ENCODE measurements around the gene RNF186.
"Not testable (repeated sequence)": the region's sequence is repeated elsewhere in the genome, so short reads cannot be mapped to it uniquely, and the experiment has no call there.

The RNF186 gene

GRCh38 chr1:19792237-19793002, 22.7 kb downstream of the RNF186 start:
- H3K27ac Mint-ChIP-seq: no peak overlapping the region
- no peak overlapping the region for H3K4me3 Mint-ChIP-seq
- H3K36me3 Mint-ChIP-seq (ENCODE audit: low read depth): peaks cover 43% of the 10 kb centered on the region
- no peaks in the 10 kb centered on the region for H3K27me3 Mint-ChIP-seq
- H3K9me3 Mint-ChIP-seq: no peaks in the 10 kb centered on the region
- peaks cover 22% of the 10 kb centered on the region for H3K4me1 Mint-ChIP-seq (ENCODE audit: low read depth)

- H3K36me3 Mint-ChIP-seq (ENCODE audit: low read depth): peaks cover 51% of the 10 kb centered on the region
- H3K4me3 Mint-ChIP-seq, H3K27ac Mint-ChIP-seq, H3K9me3 Mint-ChIP-seq, H3K27me3 Mint-ChIP-seq: not testable (repeated sequence)
- H3K4me1 Mint-ChIP-seq (ENCODE audit: low read depth): peaks cover 17% of the 10 kb centered on the region
Measured at GRCh38 chr1:19790061-19790975, 24.8 kb downstream of the RNF186 start.

GRCh38 chr1:19786988-19787423, 28.1 kb downstream of the RNF186 start:
- Mint-ChIP-seq H3K36me3 (ENCODE audit: low read depth) (peaks cover 41% of the 10 kb centered on the region), H3K9me3 (no peaks in the 10 kb centered on the region), H3K4me1 (ENCODE audit: low read depth) (peaks cover 10% of the 10 kb centered on the region), H3K4me3 (no peak overlapping the region), H3K27ac (no peak overlapping the region), H3K27me3 (no peaks in the 10 kb centered on the region)

- H3K27me3 Mint-ChIP-seq: no peaks in the 10 kb centered on the region
- H3K4me3 Mint-ChIP-seq: no peak overlapping the region
- H3K4me1 Mint-ChIP-seq (ENCODE audit: low read depth): peaks cover 8% of the 10 kb centered on the region
- H3K9me3 Mint-ChIP-seq: no peaks in the 10 kb centered on the region
- H3K27ac Mint-ChIP-seq: no peak overlapping the region
- H3K36me3 Mint-ChIP-seq (ENCODE audit: low read depth): peaks cover 40% of the 10 kb centered on the region
Measured at GRCh38 chr1:19785660-19786059, 29.4 kb downstream of the RNF186 start.

- H3K4me1 Mint-ChIP-seq (ENCODE audit: low read depth): no peaks in the 10 kb centered on the region
- no peak overlapping the region for H3K4me3 Mint-ChIP-seq
- H3K27ac Mint-ChIP-seq: no peak overlapping the region
- H3K36me3 Mint-ChIP-seq (ENCODE audit: low read depth): peaks cover 39% of the 10 kb centered on the region
- no peaks in the 10 kb centered on the region for H3K9me3 Mint-ChIP-seq
- no peaks in the 10 kb centered on the region for H3K27me3 Mint-ChIP-seq
Measured at GRCh38 chr1:19780267-19780877, 34.7 kb downstream of the RNF186 start.

- peaks cover 22% of the 10 kb centered on the region for H3K36me3 Mint-ChIP-seq (ENCODE audit: low read depth)
- H3K9me3 Mint-ChIP-seq: no peaks in the 10 kb centered on the region
- H3K27ac Mint-ChIP-seq: no peak overlapping the region
- H3K4me3 Mint-ChIP-seq: no peak overlapping the region
- H3K27me3 Mint-ChIP-seq: no peaks in the 10 kb centered on the region
- H3K4me1 Mint-ChIP-seq (ENCODE audit: low read depth): no peaks in the 10 kb centered on the region
Measured at GRCh38 chr1:19776933-19777332, 38.1 kb downstream of the RNF186 start.

- Mint-ChIP-seq H3K27ac (no peak overlapping the region), H3K36me3 (ENCODE audit: low read depth) (peaks cover 21% of the 10 kb centered on the region), H3K9me3 (no peaks in the 10 kb centered on the region), H3K4me3 (no peak overlapping the region), H3K4me1 (ENCODE audit: low read depth) (no peaks in the 10 kb centered on the region), H3K27me3 (no peaks in the 10 kb centered on the region)
Measured at GRCh38 chr1:19776287-19776686, 38.8 kb downstream of the RNF186 start.

GRCh38 chr1:19775831-19776230, 39.3 kb downstream of the RNF186 start:
- H3K27ac Mint-ChIP-seq: no peak overlapping the region
- H3K36me3 Mint-ChIP-seq (ENCODE audit: low read depth): peaks cover 23% of the 10 kb centered on the region
- no peaks in the 10 kb centered on the region for H3K4me1 Mint-ChIP-seq (ENCODE audit: low read depth)
- H3K9me3 Mint-ChIP-seq: no peaks in the 10 kb centered on the region
- no peak overlapping the region for H3K4me3 Mint-ChIP-seq
- H3K27me3 Mint-ChIP-seq: no peaks in the 10 kb centered on the region

- peaks cover 19% of the 10 kb centered on the region for H3K36me3 Mint-ChIP-seq (ENCODE audit: low read depth)
- H3K9me3 Mint-ChIP-seq: no peaks in the 10 kb centered on the region
- H3K4me3 Mint-ChIP-seq: no peak overlapping the region
- no peaks in the 10 kb centered on the region for H3K4me1 Mint-ChIP-seq (ENCODE audit: low read depth)
- no peak overlapping the region for H3K27ac Mint-ChIP-seq
- no peaks in the 10 kb centered on the region for H3K27me3 Mint-ChIP-seq
Measured at GRCh38 chr1:19775317-19775716, 39.8 kb downstream of the RNF186 start.

GRCh38 chr1:19774180-19774785, 40.8 kb downstream of the RNF186 start:
- no peaks in the 10 kb centered on the region for H3K9me3 Mint-ChIP-seq
- no peak overlapping the region for H3K27ac Mint-ChIP-seq

GRCh38 chr1:19773485-19773884, 41.6 kb downstream of the RNF186 start:
- H3K9me3 Mint-ChIP-seq: no peaks in the 10 kb centered on the region
- H3K27me3 Mint-ChIP-seq: no peaks in the 10 kb centered on the region
- H3K27ac Mint-ChIP-seq: no peak overlapping the region
- no peak overlapping the region for H3K4me3 Mint-ChIP-seq
- H3K36me3 Mint-ChIP-seq (ENCODE audit: low read depth): peaks cover 19% of the 10 kb centered on the region
- no peaks in the 10 kb centered on the region for H3K4me1 Mint-ChIP-seq (ENCODE audit: low read depth)

More at GRCh38 chr1:19774180-19774785, 40.8 kb downstream of the RNF186 start:
- H3K36me3 Mint-ChIP-seq (ENCODE audit: low read depth): peaks cover 19% of the 10 kb centered on the region
- H3K27me3 Mint-ChIP-seq: no peaks in the 10 kb centered on the region
- no peak overlapping the region for H3K4me3 Mint-ChIP-seq
- H3K4me1 Mint-ChIP-seq (ENCODE audit: low read depth): no peaks in the 10 kb centered on the region

- Mint-ChIP-seq H3K4me3 (no peak overlapping the region), H3K27me3 (no peaks in the 10 kb centered on the region), H3K36me3 (ENCODE audit: low read depth) (peaks cover 16% of the 10 kb centered on the region), H3K4me1 (ENCODE audit: low read depth) (no peaks in the 10 kb centered on the region), H3K9me3 (no peaks in the 10 kb centered on the region), H3K27ac (no peak overlapping the region)
Measured at GRCh38 chr1:19772053-19772452, 43.0 kb downstream of the RNF186 start.

- no peaks in the 10 kb centered on the region for H3K9me3 Mint-ChIP-seq
- H3K27ac Mint-ChIP-seq: no peak overlapping the region
- H3K36me3 Mint-ChIP-seq (ENCODE audit: low read depth): peaks cover 18% of the 10 kb centered on the region
- peaks cover 3% of the 10 kb centered on the region for H3K4me1 Mint-ChIP-seq (ENCODE audit: low read depth)
- H3K27me3 Mint-ChIP-seq: no peaks in the 10 kb centered on the region
- no peak overlapping the region for H3K4me3 Mint-ChIP-seq
Measured at GRCh38 chr1:19771350-19771749, 43.7 kb downstream of the RNF186 start.

- H3K27ac Mint-ChIP-seq: no peak overlapping the region
- peaks cover 11% of the 10 kb centered on the region for H3K4me1 Mint-ChIP-seq (ENCODE audit: low read depth)
- no peak overlapping the region for H3K4me3 Mint-ChIP-seq
- H3K9me3 Mint-ChIP-seq: no peaks in the 10 kb centered on the region
- peaks cover 21% of the 10 kb centered on the region for H3K36me3 Mint-ChIP-seq (ENCODE audit: low read depth)
- no peaks in the 10 kb centered on the region for H3K27me3 Mint-ChIP-seq
Measured at GRCh38 chr1:19770436-19771190, 44.5 kb downstream of the RNF186 start.
